ENCODE results near the gene GRIK4.

The GRIK4 gene

DNA sequence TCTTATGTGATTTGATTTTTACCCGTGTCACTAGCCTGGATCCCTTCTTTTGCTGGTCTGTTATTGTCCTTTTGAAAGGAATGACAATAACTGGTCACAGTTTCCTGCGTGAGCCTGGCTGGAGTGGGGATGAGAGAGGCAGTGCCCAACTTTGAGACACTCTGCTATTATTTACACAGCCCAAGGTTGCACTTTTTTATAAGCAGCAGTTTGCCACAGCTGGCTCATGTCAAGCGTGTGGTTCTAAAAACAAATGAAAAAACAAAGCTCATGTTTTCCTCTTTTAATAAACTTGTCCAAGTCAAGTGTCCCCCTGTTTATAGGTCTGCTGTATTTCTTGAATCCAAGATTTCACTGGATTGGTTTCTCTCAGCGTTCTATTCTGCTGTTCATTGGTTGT, 201.3 kb downstream of the GRIK4 start:
- no peak for DNase-seq (ENCODE audit: low spot score)
- TF ChIP-seq, protein P1, sequence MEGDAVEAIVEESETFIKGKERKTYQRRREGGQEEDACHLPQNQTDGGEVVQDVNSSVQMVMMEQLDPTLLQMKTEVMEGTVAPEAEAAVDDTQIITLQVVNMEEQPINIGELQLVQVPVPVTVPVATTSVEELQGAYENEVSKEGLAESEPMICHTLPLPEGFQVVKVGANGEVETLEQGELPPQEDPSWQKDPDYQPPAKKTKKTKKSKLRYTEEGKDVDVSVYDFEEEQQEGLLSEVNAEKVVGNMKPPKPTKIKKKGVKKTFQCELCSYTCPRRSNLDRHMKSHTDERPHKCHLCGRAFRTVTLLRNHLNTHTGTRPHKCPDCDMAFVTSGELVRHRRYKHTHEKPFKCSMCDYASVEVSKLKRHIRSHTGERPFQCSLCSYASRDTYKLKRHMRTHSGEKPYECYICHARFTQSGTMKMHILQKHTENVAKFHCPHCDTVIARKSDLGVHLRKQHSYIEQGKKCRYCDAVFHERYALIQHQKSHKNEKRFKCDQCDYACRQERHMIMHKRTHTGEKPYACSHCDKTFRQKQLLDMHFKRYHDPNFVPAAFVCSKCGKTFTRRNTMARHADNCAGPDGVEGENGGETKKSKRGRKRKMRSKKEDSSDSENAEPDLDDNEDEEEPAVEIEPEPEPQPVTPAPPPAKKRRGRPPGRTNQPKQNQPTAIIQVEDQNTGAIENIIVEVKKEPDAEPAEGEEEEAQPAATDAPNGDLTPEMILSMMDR (IDR thresholded peaks at IDR 0.05; ENCODE audit: borderline replicate concordance, control extremely low read depth, extremely low read depth, insufficient read depth, missing control alignments), result no peak
- in situ Hi-C loops (cut with MboI; ENCODE audit: low sequenced_read_pairs, unreplicated experiment), result no loop called here

DNA sequence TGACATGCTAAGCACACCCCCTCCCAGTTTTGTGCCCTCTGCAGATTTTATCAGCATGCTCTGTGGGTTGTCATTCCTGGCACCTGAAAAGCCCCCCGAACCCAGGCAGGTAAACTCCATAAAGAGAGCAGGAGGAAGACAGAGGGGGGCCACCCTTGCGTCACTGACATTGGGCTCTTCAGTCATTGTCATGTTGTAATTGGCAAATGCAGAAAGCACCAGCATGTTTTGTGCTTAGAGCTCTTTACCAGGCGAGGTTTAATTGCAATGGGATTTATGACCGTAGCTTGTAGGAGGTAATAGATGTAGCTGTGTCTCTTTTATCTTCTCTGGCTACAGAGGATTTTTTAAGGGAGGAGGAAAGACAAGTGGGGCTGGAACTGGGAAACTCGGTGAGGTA, 201.7 kb downstream of the GRIK4 start:
- in situ Hi-C loops (cut with MboI; ENCODE audit: low sequenced_read_pairs, unreplicated experiment), result no loop called here
- DNase-seq (ENCODE audit: low spot score), result no peak
- TF ChIP-seq, protein P1 (IDR thresholded peaks at IDR 0.05; ENCODE audit: borderline replicate concordance, control extremely low read depth, extremely low read depth, insufficient read depth, missing control alignments), result no peak

DNA sequence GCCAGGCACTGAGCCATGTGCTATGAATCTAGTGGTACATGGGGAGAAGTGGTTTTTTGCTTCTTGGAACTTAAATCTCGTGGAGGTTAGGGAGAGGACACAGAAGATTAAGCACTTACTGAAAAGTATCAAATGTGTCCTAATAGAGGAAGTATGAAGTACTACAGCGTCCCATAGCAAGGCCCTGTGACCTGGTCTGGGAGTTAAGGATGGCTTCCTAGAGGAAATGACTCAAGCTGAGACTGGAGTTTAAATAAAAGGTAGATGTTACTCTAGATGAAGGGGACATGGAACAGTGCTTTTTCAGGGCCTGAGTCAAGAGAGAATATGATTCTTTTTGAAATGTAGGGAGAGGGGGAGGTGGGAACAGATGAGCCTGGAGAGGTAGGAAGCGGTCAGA, 202.9 kb downstream of the GRIK4 start:
- no peak for DNase-seq (ENCODE audit: low spot score)
- in situ Hi-C loops (cut with MboI; ENCODE audit: low sequenced_read_pairs, unreplicated experiment), result no loop called here
- TF ChIP-seq, protein P1 (IDR thresholded peaks at IDR 0.05; ENCODE audit: borderline replicate concordance, control extremely low read depth, extremely low read depth, insufficient read depth, missing control alignments), result no peak

DNA sequence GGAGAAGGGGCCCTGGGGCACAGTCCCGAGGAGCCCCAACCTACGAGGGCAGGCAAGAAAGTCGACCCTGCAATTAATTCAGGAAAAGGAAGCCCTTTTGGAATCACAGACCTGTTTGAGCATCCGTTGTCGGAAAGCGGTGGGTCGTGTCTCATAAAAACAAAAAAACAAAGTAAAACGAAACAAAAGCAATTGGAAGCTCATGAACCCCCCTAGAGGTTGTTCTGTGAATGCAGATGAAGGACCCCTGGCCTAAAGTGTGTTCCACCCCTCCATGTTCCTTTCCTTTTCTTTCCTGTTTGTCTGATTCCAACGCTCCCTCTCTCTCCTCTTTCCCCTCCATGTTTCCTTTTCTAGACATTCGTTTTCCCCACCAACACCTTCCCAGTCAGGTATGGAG, 203.7 kb downstream of the GRIK4 start:
- in situ Hi-C loops (cut with MboI; ENCODE audit: low sequenced_read_pairs, unreplicated experiment), result no loop called here
- TF ChIP-seq, protein P1 (IDR thresholded peaks at IDR 0.05; ENCODE audit: borderline replicate concordance, control extremely low read depth, extremely low read depth, insufficient read depth, missing control alignments), result peak; percentile 35
- peak; percentile 65 for DNase-seq (ENCODE audit: low spot score)

DNA sequence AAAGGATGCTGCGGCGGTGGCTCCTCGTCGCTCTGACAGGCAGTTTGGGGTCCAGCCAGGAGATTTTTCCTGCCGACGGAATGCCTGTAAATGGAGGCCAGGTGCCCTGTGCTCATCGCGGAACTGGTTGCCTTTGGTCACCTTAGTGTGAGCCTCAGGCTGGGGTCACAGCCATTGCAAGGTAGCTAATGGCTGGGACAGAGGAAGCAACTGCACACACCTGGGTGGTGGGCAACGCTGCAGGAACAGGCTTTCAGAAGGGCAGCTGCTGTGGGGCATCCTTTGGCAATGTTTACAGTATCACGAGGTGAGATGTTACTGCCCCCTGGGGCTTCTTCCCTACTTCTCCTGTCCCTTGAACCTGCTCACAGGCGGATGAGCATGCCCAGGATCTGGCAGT, 205.5 kb downstream of the GRIK4 start:
- in situ Hi-C loops (cut with MboI; ENCODE audit: low sequenced_read_pairs, unreplicated experiment), result no loop called here
- DNase-seq (ENCODE audit: low spot score), result no peak
- TF ChIP-seq, protein P1 (IDR thresholded peaks at IDR 0.05; ENCODE audit: borderline replicate concordance, control extremely low read depth, extremely low read depth, insufficient read depth, missing control alignments), result no peak

DNA sequence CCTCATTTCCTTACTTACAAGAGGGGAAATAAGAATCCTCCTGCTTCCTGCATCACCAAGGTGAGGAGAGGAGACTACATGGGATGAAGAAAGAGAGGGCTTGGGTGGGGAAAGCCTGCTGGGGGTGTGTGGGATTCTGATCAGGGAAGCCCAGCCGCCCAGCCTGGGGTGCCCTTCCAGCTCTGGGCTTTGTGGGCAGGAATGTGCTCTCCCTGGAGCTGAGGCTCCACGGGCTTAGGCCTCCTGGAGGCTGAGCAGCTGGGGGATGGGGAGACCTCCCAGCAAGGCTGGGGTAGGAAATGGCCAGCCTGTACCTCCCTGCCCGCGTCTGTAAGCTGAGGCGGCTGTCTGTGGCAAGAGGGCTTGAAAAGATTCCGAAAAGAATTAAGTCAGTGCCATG, 206.1 kb downstream of the GRIK4 start:
- TF ChIP-seq, protein P1 (IDR thresholded peaks at IDR 0.05; ENCODE audit: borderline replicate concordance, control extremely low read depth, extremely low read depth, insufficient read depth, missing control alignments), result no peak
- DNase-seq (ENCODE audit: low spot score), result no peak
- in situ Hi-C loops (cut with MboI; ENCODE audit: low sequenced_read_pairs, unreplicated experiment), result no loop called here

DNA sequence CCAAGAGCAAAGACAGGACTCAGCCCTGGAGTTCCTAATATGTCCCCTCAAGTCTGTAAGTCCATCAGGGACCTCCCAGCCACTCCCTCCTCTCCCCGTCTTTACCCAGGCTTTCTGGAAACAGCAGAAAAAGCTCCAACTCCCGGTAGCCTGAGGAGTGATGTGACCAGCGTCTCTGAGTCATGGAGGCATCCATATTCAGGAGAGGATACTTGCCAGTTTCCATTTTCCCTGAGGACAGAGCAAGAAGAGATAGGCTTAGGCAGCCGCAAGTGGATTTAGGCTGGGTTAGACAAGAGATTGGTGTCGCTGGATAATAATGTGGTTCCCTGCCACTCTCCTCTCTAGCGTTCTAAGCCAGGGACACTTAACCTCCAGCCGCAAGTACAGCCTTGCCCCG, 206.6 kb downstream of the GRIK4 start:
- in situ Hi-C loops (cut with MboI; ENCODE audit: low sequenced_read_pairs, unreplicated experiment), result no loop called here
- TF ChIP-seq, protein P1 (IDR thresholded peaks at IDR 0.05; ENCODE audit: borderline replicate concordance, control extremely low read depth, extremely low read depth, insufficient read depth, missing control alignments), result no peak
- DNase-seq (ENCODE audit: low spot score), result no peak

Measured in GM13976 (cell line).